GM19043 (cell line): ENCODE measurements around the gene BCL2L1.

Experiments
- ATAC-seq: cut with Tn5 transposase; IDR thresholded peaks from one replicate; pipeline ENCODE4 v1.9.1; 2021; ENCODE audit warnings: low read depth; ENCODE audit not compliant: unreplicated experiment

BCL2L1 gene

GRCh38 chr20:31710423-31711108, 12.1 kb downstream of the BCL2L1 start:
- no peak for ATAC-seq

GRCh38 chr20:31709939-31710338, 12.7 kb downstream of the BCL2L1 start:
- ATAC-seq: no peak

- no peak for ATAC-seq
These were observed 13.7 kb downstream of the BCL2L1 start for GRCh38 chr20:31708736-31709534.

GRCh38 chr20:31707994-31708735, 14.5 kb downstream of the BCL2L1 start:
- no peak for ATAC-seq

- no peak for ATAC-seq
These were observed 15.4 kb downstream of the BCL2L1 start for GRCh38 chr20:31707258-31707615.

- no peak for ATAC-seq
These were observed 15.9 kb downstream of the BCL2L1 start for GRCh38 chr20:31706607-31707257.

GRCh38 chr20:31705598-31706597, 16.8 kb downstream of the BCL2L1 start:
- ATAC-seq: peak; percentile 84

GRCh38 chr20:31705191-31705590, 17.5 kb downstream of the BCL2L1 start:
- no peak for ATAC-seq

- ATAC-seq: no peak
These were observed 18.2 kb downstream of the BCL2L1 start for GRCh38 chr20:31704225-31705119.

- ATAC-seq: no peak
These were observed 21.1 kb downstream of the BCL2L1 start for GRCh38 chr20:31701591-31701990.

- no peak for ATAC-seq
These were observed 21.9 kb downstream of the BCL2L1 start for GRCh38 chr20:31700747-31701146.

GRCh38 chr20:31699801-31700728, 22.6 kb downstream of the BCL2L1 start:
- ATAC-seq: no peak

GRCh38 chr20:31698803-31699718, 23.6 kb downstream of the BCL2L1 start:
- peak; percentile 99 for ATAC-seq

- ATAC-seq: no peak
These were observed 24.3 kb downstream of the BCL2L1 start for GRCh38 chr20:31698243-31698802.

GRCh38 chr20:31695849-31696804, 26.5 kb downstream of the BCL2L1 start:
- no peak for ATAC-seq
